Measurements from ENCODE around the gene CENPX. TPM values are rescaled to one million over a fixed set of nuclear protein-coding genes. Genes with fewer than 3 reads are reported as not detected.

The CENPX gene
- total RNA-seq, 1 donor from 2014 or later, result 58.5 TPM

- DNase-seq (ENCODE audit: low spot score), result no peak
Observed at GRCh38 chr17:81980707-81981343, 41.9 kb downstream of the CENPX start.

- no peak for DNase-seq (ENCODE audit: low spot score)
Observed at GRCh38 chr17:81980122-81980521, 42.6 kb downstream of the CENPX start.

GRCh38 chr17:81978524-81979298 is 44.0 kb downstream of the CENPX start:
- no peak for DNase-seq (ENCODE audit: low spot score)

GRCh38 chr17:81977211-81977808 is 45.4 kb downstream of the CENPX start, which contains the start of gene ASPSCR1:
TSS of gene ASPSCR1 (plus strand) at chr17:81977629. CDS start at chr17:81977647, 18 bp downstream.
- peak; percentile 93 for DNase-seq (ENCODE audit: low spot score)

- no peak for DNase-seq (ENCODE audit: low spot score)
Observed at GRCh38 chr17:81976332-81977210, 46.1 kb downstream of the CENPX start.

DNA sequence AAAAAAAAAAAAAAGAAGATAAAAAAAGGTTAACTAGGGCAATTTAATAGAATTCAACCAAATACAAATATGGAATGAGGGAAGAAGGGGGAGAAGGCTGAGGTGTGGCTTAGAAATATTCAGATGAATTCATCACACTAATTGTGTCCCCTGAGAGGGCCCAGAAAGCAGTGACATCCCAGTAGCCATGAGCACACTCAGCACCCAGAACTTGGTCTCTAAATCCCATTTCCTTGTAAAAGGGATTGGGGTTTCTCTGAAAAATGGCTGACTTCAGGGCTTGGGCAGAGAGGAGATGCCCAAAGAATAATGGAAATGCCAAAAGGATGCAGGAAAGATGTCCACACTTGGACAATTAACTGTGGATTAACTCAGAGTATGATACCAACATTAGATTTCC is 49.2 kb downstream of the CENPX start:
- no peak for DNase-seq (ENCODE audit: low spot score)

DNA sequence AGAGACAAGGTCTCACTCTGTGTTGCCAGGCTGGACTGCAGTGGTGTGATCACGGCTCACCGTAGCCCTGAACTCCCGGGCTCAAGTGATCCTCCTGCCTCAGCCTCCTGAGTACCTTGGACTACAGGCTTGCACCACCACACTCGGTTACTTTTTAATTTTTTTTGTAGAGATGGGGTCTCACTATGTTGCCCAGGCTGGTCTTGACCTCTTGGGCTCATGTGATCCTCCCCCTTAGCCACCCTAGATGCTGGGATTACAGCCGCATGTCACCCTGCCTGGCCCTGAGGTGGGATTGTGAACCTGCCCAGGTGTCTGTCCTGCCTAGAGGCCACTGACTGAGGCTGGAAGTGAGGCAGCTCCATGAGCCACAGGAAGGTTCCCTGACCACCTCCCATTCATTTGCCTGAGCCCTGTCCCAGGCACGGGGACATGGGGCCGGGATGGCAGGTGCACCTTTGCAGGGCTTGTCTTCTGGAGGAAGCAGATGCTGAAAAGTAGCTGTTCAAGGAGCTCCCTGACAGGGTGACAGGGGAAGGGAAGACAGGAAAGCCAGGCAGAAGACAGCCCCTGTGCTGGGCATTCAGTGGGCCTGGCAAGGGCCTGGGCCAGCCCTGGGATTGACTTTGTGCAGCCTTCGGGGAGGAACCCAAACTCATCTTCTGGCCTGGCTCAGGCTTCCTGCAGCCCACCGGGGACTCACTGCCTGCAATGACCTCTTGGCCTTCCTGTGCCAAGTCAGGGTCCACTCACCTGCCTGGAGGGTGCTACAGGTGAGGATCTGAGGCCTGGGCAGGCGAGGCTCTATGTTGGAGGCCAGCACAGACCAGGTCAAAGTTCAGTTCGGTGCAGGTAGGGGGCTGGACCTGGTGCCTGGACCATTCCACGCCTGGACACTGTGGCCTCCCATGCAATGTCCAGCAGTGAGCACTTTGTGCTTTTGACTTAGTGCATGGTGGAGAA is 53.5 kb downstream of the CENPX start:
- no peak for DNase-seq (ENCODE audit: low spot score)

Other genes with a start within 250 kb of the CENPX start
- not detected for gene GCGR, start 218.7 kb downstream of the CENPX start, total RNA-seq
- gene MCRIP1, start 189.6 kb downstream of the CENPX start, total RNA-seq, result 73.6 TPM
- gene PPP1R27, start 187.8 kb downstream of the CENPX start, total RNA-seq, result not detected
- 665 TPM for gene P4HB, start 162.3 kb downstream of the CENPX start, total RNA-seq
- 498 TPM for gene ARHGDIA, start 151.5 kb downstream of the CENPX start, total RNA-seq
- 64.2 TPM for gene ALYREF, start 131.3 kb downstream of the CENPX start, total RNA-seq
- gene ANAPC11, start 131.2 kb downstream of the CENPX start, total RNA-seq, result 70.3 TPM
- gene NPB, start 120.6 kb downstream of the CENPX start, total RNA-seq, result 0.29 TPM
- 58.9 TPM for gene PCYT2, start 111.5 kb downstream of the CENPX start, total RNA-seq
- gene SIRT7, start 104.7 kb downstream of the CENPX start, total RNA-seq, result 30.4 TPM
- 14.1 TPM for gene MAFG, start 95.1 kb downstream of the CENPX start, total RNA-seq
- 63.9 TPM for gene PYCR1, start 85.6 kb downstream of the CENPX start, total RNA-seq
- gene MYADML2, start 75.6 kb downstream of the CENPX start, total RNA-seq, result not detected
- 4.0 TPM for gene NOTUM, start 61.7 kb downstream of the CENPX start, total RNA-seq
- gene ASPSCR1, start 45.2 kb downstream of the CENPX start, total RNA-seq, result 52.4 TPM
- gene LRRC45, start 427 bp upstream of the CENPX start, total RNA-seq, result 11.0 TPM
- 5.0 TPM for gene RAC3, start 8.8 kb upstream of the CENPX start, total RNA-seq
- 176 TPM for gene DCXR, start 14.8 kb upstream of the CENPX start, total RNA-seq
- 30.0 TPM for gene RFNG, start 28.9 kb upstream of the CENPX start, total RNA-seq
- 91.2 TPM for gene GPS1, start 29.0 kb upstream of the CENPX start, total RNA-seq
- gene DUS1L, start 42.9 kb upstream of the CENPX start, total RNA-seq, result 158 TPM
- gene FASN, start 75.4 kb upstream of the CENPX start, total RNA-seq, result 165 TPM
- 108 TPM for gene CCDC57, start 190.0 kb upstream of the CENPX start, total RNA-seq
- gene SLC16A3, start 206.2 kb upstream of the CENPX start, total RNA-seq, result 44.2 TPM